ENCODE measurements around the gene EPHB6. TPM values are rescaled to one million over a fixed set of nuclear protein-coding genes. Genes with fewer than 3 reads are reported as not detected.

Gene EPHB6
- total RNA-seq, 4 donors from 2014 or later, result 0.53 to 19.0 (median 5.5) TPM

DNA sequence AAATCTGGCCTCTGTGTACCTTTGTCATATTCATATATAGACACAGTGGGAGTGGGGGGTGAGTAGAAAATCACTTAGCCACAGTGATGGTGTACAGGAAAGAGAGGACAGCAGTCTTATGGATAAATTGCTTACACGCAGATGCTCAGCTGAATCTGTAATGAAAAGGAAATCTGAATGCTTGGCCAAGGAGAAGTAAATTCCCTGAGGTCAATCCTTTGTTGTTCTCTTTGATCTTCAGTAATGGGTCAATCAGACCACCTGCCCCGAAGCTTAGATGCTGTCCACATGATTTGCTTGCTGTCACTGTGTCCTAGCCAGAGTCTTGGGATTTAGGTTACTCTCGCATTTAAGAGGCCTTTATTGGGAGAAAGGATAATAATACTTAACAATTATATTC is 18.4 kb upstream of the EPHB6 start:
- TF ChIP-seq CTCF (IDR thresholded peaks at IDR 0.05), result no peak
- TF ChIP-seq POLR2A (IDR thresholded peaks at IDR 0.05), result no peak
- H3K4me3 ChIP-seq, result no peak overlapping the region
- no peaks in the 10 kb centered on the region for H3K27me3 ChIP-seq
- no peaks in the 10 kb centered on the region for H3K36me3 ChIP-seq
- H3K27ac ChIP-seq, result no peak overlapping the region
- no peaks in the 10 kb centered on the region for H3K9me3 ChIP-seq
- H3K4me1 ChIP-seq, result no peaks in the 10 kb centered on the region
- DNase-seq, result no peak

DNA sequence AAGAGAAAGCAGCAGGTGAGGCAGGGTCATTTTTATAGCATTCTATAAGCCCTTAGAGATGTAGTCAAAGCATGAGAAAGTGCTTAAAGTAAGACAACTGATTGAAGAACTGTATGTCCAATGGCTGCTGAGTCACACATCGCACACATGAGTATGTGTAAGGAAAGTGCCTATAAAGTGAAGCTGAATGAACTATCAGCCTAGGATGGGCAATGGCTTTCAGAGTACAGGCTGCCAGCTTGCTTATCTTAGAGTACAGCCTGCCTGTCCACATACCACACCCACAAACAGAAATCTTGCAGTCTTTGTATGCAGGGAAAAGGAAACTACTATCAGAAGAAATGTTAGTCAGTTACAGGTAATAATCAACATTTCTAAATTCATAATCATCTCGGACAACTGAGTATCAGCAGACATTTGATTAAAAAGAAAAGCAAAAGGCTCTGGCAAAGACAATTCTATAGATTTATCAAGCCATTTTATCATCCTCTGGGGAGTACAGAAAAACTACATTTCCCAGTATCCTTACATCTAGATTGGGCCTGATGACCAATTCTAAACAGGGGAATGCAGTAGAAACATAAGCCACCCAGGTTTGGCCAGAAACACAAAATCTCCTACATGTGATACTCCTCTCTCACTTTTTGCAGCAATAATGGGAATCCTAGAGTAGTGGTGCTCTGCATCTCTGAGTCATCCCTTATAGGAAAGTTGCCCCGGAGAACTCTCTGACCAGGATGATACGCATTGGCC is 16.2 kb upstream of the EPHB6 start:
- TF ChIP-seq CTCF (IDR thresholded peaks at IDR 0.05) (no peak), POLR2A (IDR thresholded peaks at IDR 0.05) (no peak)
- no peaks in the 10 kb centered on the region for H3K9me3 ChIP-seq
- no peaks in the 10 kb centered on the region for H3K27me3 ChIP-seq
- H3K4me3 ChIP-seq, result no peak overlapping the region
- no peaks in the 10 kb centered on the region for H3K36me3 ChIP-seq
- no peak for DNase-seq
- H3K27ac ChIP-seq, result no peak overlapping the region
- no peaks in the 10 kb centered on the region for H3K4me1 ChIP-seq

DNA sequence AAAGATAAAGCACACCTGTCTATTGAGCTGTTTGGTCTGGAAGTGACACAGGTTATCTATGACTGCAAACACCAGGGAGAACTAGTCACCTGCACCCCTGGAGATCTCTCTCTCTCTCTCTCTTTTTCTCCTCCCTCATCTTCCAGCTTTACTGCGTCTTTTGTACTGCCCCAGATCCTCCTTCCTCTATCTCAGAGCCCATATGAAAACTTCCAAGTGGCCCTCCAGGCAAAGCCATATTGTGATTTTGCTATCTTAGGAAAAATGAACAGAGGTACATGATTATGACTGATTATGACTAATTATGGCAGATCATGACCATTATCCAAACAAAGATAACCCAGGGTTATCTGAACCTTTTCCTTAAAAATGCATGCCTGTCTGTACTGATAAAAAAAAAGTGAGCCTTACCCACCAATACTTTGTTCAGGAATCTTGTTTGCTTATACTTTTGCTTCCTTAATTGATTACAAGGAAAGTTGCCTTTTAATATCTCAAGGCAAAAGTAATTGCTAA is 12.6 kb upstream of the EPHB6 start:
- H3K4me3 ChIP-seq, result no peak overlapping the region
- TF ChIP-seq CTCF (IDR thresholded peaks at IDR 0.05), result no peak
- no peak for TF ChIP-seq POLR2A (IDR thresholded peaks at IDR 0.05)
- H3K36me3 ChIP-seq, result no peaks in the 10 kb centered on the region
- H3K27me3 ChIP-seq, result no peaks in the 10 kb centered on the region
- H3K27ac ChIP-seq, result no peak overlapping the region
- DNase-seq, result no peak
- H3K9me3 ChIP-seq, result no peaks in the 10 kb centered on the region
- no peaks in the 10 kb centered on the region for H3K4me1 ChIP-seq

DNA sequence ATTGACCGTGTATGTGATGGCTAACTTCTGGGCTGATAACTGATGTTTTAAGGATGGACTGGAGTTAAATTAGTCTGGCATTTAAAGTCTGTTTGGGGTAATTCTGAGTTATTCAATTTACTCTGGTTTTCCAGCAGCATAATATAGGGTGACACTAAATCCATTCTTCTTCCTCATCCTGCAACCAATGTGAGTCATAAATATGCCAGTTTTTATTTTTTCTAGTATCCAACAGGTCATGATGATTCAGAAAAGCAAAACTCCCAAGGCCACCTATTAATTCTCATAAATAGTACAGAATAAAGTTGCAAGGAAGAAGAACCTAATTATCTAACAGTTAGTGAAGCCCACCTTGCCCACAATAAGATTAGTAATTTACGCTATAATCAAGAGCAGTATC is 7.5 kb upstream of the EPHB6 start:
- no peaks in the 10 kb centered on the region for H3K27me3 ChIP-seq
- no peak overlapping the region for H3K4me3 ChIP-seq
- no peak for DNase-seq
- H3K9me3 ChIP-seq, result no peaks in the 10 kb centered on the region
- no peak overlapping the region for H3K27ac ChIP-seq
- TF ChIP-seq POLR2A (IDR thresholded peaks at IDR 0.05) (no peak), CTCF (IDR thresholded peaks at IDR 0.05) (no peak)
- no peaks in the 10 kb centered on the region for H3K4me1 ChIP-seq
- no peaks in the 10 kb centered on the region for H3K36me3 ChIP-seq

DNA sequence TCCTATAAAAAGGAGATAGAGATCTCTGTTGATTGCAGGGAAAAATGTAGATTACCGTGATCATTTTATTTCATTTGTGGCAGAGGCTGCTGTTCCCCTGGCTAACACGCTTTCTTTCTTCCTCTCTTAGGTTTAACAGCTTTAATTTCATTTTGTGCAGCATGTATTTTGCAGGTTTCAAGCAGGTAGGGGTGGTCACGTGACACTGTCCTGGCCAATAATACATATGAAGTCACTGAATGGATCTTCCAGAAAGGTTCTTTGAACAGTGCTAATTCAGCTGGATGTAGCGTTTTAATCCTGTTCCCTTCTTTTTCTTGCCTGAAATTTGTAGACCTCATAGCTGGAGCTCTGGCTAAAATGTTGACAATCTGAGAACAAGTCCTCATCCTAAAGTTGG is 3.6 kb upstream of the EPHB6 start:
- Histone ChIP-seq H3K27me3 (no peaks in the 10 kb centered on the region), H3K9me3 (no peaks in the 10 kb centered on the region), H3K4me1 (peaks cover 0 to 19% (median 4%) of the 10 kb centered on the region in 4 donors), H3K36me3 (no peaks in the 10 kb centered on the region), H3K27ac (no peak overlapping the region), H3K4me3 (no peak overlapping the region)
- DNase-seq, result no peak
- TF ChIP-seq POLR2A (IDR thresholded peaks at IDR 0.05), result no peak
- TF ChIP-seq CTCF (IDR thresholded peaks at IDR 0.05), result no peak
